Lung (tissue), 12 donors: Measurements from ENCODE around the gene NKD2. TPM values are rescaled to one million over a fixed set of nuclear protein-coding genes. Genes with fewer than 3 reads are reported as not detected.

ENCODE experiments used
- ATAC-seq: fragments of 200-7000 bp; cut with Tn5 transposase; one replicate; pipeline ENCODE4 v1.9.1; 2020; ENCODE audit warnings: moderate number of reproducible peaks; ENCODE audit not compliant: insufficient read depth, low FRiP score
- DNase-seq, 3 donors: peaks; one replicate each; pipeline ENCODE4 v3.0.0-alpha.2; 2013 to 2017
- H3K27ac ChIP-seq, 2 donors: one replicate each; pipeline ENCODE4 v1.5.1; 2013; ENCODE audit warnings: mild to moderate bottlenecking in 2 of 2, moderate library complexity in 2 of 2, control low read depth in 1 of 2, inconsistent platforms in 1 of 2, low read depth in 1 of 2, low read length in 1 of 2
- H3K27me3 ChIP-seq, 3 donors: one replicate each; pipeline ENCODE4 v1.5.1; 2013; ENCODE audit warnings: low read length in 2 of 3; ENCODE audit not compliant: control insufficient read depth in 3 of 3, insufficient read depth in 3 of 3
- H3K36me3 ChIP-seq, 4 donors: one replicate each; pipeline ENCODE4 v1.5.1; 2013; ENCODE audit warnings: low read length in 4 of 4, mild to moderate bottlenecking in 1 of 4, moderate library complexity in 1 of 4; ENCODE audit not compliant: control insufficient read depth in 4 of 4, insufficient read depth in 4 of 4
- H3K4me1 ChIP-seq, 5 donors: one replicate each; pipeline ENCODE4 v1.5.1; 2013; ENCODE audit warnings: low read length in 5 of 5, mild to moderate bottlenecking in 2 of 5, moderate library complexity in 1 of 5; ENCODE audit not compliant: control insufficient read depth in 5 of 5, insufficient read depth in 5 of 5
- H3K4me3 ChIP-seq: one replicate; pipeline ENCODE4 v1.5.1; 2013; ENCODE audit warnings: mild to moderate bottlenecking, control low read depth, moderate library complexity
- H3K9ac ChIP-seq, 2 donors: one replicate each; pipeline ENCODE4 v1.5.1; 2013; ENCODE audit warnings: low read length in 2 of 2, control low read depth in 1 of 2; ENCODE audit not compliant: insufficient read depth in 1 of 2
- H3K9me3 ChIP-seq, 4 donors: one replicate each; pipeline ENCODE4 v1.5.1; 2013; ENCODE audit warnings: low read length in 3 of 4, mild to moderate bottlenecking in 1 of 4, moderate library complexity in 1 of 4; ENCODE audit not compliant: control insufficient read depth in 4 of 4, insufficient read depth in 3 of 4
- WGBS, 2 donors: extraction: QIAGEN DNeasy Blood & Tissue Kit; methylation state at CpG; one replicate each; pipeline ENCODE4 v1.1.7; 2013; 5-methylcytosine and 5-hydroxymethylcytosine counted together
- polyA plus RNA-seq, 2 donors: library from polyadenylated mRNA; stranded (reverse); fragments of 200-250 nt; gene quantifications; one replicate each; pipeline ENCODE4 v1.2.1, GENCODE V29; 2013
- total RNA-seq, 2 donors: library from RNA; depleted of rRNA in 1 of 2; stranded (reverse); fragments of >200 nt in 1 of 2; gene quantifications; one replicate each; pipeline ENCODE4 v1.2.1, GENCODE V29; 2014 to 2021
- TF ChIP-seq, protein P1 (sequence below): IDR thresholded peaks from 2 replicates; pipeline ENCODE4 v1.5.1; 2012; ENCODE audit warnings: mild to moderate bottlenecking; ENCODE audit errors: control extremely low read depth, extremely low read depth
- donor health status: control.
- donor health status: control.
- donor health status: Bipolar disorder and iron deficiency.
- donor health status: healthy.
- donor health status: DM: yes; HTN: yes; CAD: no.

Gene NKD2
- total and polyA plus RNA-seq, 4 donors: 9.9 to 88.0 (median 48.4) TPM

DNA sequence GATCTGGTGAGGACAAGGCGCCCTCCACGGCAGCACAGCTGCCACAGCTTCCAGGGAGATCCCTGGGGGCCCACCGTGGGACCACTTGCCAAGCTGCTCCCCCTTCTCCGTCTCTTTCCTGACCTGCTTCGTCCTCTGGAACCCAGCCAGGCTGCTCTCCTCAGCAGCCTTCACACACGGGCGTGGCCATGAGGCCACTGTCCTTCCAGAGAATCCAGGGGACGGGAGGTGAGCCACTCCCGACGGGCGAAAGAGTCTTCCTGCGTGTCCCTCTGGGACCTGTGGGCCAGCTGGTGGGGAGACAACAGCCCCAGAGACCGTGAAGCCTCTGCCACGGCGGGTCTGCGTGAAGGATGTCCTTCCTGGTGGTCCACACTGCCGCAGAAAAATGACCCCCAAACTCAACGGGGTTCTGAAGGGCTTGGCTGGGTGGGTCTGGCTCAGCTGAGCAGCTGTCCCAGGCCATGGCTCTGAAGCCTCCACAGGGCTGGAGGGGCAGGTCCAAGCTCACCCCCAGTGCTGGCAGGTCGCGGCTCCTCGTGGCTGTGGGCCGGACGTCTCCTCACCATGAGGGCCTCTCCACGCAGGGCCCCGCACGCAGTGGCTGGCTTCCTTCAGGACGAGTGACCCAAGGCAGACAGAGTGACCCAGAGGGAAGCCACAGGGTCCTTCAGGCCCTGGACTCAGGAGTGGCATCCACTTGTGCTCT lies 47.4 kb upstream of the NKD2 start:
- Histone ChIP-seq H3K9ac (no peak overlapping the region), H3K36me3 (no peaks in the 10 kb centered on the region), H3K27ac (peak overlapping the region in 1 of 2 donors; percentile 37), H3K9me3 (no peaks in the 10 kb centered on the region), H3K27me3 (no peaks in the 10 kb centered on the region), H3K4me1 (peaks cover 0 to 78% (median 53%) of the 10 kb centered on the region in 5 donors), H3K4me3 (no peak overlapping the region)
- TF ChIP-seq, protein P1, sequence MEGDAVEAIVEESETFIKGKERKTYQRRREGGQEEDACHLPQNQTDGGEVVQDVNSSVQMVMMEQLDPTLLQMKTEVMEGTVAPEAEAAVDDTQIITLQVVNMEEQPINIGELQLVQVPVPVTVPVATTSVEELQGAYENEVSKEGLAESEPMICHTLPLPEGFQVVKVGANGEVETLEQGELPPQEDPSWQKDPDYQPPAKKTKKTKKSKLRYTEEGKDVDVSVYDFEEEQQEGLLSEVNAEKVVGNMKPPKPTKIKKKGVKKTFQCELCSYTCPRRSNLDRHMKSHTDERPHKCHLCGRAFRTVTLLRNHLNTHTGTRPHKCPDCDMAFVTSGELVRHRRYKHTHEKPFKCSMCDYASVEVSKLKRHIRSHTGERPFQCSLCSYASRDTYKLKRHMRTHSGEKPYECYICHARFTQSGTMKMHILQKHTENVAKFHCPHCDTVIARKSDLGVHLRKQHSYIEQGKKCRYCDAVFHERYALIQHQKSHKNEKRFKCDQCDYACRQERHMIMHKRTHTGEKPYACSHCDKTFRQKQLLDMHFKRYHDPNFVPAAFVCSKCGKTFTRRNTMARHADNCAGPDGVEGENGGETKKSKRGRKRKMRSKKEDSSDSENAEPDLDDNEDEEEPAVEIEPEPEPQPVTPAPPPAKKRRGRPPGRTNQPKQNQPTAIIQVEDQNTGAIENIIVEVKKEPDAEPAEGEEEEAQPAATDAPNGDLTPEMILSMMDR: no peak
- DNase-seq: no peak
- ATAC-seq: no peak
- 80 to 87% methylated on average over 27 of the region's 27 CpGs for WGBS, 2 donors

DNA sequence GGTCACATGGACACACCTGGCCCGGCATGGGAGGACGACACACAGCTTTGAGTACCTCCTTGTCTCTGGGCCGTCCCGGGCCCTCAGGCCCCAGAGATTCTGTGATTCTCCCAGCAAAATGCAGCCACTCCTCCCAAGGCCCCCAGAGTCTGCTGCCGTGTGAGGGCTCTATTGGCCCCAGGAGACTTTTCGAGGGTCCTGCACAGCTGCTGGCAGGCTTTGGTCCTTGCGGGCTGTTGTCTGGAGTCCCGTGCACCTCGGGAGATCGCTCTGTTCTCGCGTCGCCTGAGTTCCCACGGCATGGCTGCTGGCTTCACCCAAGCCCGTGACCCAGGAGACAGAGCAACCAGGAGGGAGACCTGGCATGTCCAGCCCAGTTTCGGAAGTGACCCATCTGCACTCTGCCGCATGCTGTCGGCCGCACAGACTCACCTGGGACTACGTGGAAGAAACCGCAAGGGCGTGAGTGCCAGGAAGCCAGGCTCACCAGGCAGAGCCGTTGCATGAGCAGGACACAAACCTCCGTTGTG lies 46.8 kb upstream of the NKD2 start:
- WGBS, 2 donors: 90% methylated on average over 24 of the region's 24 CpGs
- ATAC-seq: no peak

DNA sequence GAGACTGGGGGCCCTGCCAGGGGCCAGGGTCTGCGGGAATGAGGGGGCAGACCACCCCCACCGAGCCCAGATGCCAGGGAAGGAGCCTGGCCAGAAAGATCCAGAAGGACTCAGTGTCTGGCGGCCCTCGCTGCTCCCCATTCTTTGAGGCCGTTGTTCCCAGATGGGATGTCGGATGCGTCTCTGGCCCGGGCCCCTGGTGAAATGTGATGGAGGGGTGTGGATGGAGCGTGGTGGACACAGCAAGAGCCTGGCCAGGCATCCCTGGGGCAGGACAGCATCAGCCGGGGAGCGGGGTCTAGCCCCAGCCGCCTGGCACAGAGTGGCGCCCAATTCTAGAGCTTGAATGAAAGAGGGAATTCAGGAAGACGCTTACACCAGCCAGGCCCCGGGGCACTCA lies 46.2 kb upstream of the NKD2 start:
- no peak for DNase-seq
- H3K4me1 ChIP-seq: peaks cover 0 to 65% (median 42%) of the 10 kb centered on the region in 5 donors
- no peaks in the 10 kb centered on the region for H3K36me3 ChIP-seq
- no peak for ATAC-seq
- no peaks in the 10 kb centered on the region for H3K9me3 ChIP-seq
- H3K9ac ChIP-seq: no peak overlapping the region
- 92% methylated on average over 14 to 15 of the region's 15 CpGs for WGBS, 2 donors
- no peaks in the 10 kb centered on the region for H3K27me3 ChIP-seq
- peak overlapping the region in 1 of 2 donors; percentile 4 for H3K27ac ChIP-seq
- no peak overlapping the region for H3K4me3 ChIP-seq
- TF ChIP-seq, protein P1: no peak

More for the DNA sequence above, 46.8 kb upstream of the NKD2 start:
- Histone ChIP-seq H3K27me3 (no peaks in the 10 kb centered on the region), H3K27ac (peak overlapping the region in 1 of 2 donors; percentile 4), H3K4me3 (no peak overlapping the region), H3K36me3 (no peaks in the 10 kb centered on the region), H3K9ac (no peak overlapping the region), H3K9me3 (no peaks in the 10 kb centered on the region), H3K4me1 (peaks cover 0 to 72% (median 47%) of the 10 kb centered on the region in 5 donors)
- TF ChIP-seq, protein P1: no peak
- no peak for DNase-seq
